Stimulated activated naive CD4-positive, alpha-beta T cell treated with Interleukin-2 at 50 U/mL for 16 hours (primary cell): ENCODE results near the gene MORC3.
"Not testable (repeated sequence)": the region's sequence is repeated elsewhere in the genome, so short reads cannot be mapped to it uniquely, and the experiment has no call there.

Experiments used
- DNase-seq: peaks from one replicate; lab custom pipeline; 2025; lab: John Stamatoyannopoulos, UW

Gene MORC3

GRCh38 chr21:36386031-36386642 is 66.1 kb downstream of the MORC3 start:
- DNase-seq: no peak

DNA sequence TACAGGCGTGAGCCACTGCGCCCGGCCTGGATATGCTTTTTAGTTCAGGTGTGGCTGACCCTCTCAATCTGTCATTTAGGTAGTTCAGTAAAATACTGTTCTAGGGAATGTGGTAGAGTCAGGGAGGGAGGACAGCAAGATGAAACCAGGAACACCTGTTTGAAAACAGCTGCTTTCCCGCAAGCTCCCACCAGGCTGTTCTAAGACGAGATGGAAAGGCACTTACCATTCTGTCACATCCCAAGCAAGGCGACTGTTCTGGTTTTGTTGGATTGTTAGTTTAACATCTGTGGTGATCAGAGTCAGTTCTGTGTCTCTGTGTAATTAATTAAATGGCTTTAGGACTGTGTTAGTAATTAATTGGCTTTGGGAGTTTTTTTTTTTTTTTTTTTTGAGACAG is 68.1 kb downstream of the MORC3 start:
- no peak for DNase-seq

DNA sequence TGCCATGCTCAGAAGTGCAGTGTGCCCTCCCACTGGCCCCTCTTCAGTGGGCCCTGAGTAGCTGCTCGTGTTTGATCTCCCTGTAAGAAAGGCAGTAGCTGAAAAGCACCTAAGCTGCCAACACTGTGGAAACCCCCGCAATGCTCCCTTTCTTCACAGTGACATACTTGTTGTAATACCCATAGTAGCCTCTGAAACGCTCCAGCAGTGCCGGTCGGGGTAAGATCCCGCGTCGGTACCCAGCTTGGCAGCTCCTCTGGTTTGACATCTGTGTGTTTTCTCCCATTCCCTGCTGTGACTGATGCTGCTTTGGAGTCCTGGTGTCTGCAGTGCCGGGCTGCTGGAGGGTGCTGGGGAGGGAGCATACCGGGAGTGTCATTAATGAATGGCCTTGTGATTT is 68.8 kb downstream of the MORC3 start:
- DNase-seq: no peak

DNA sequence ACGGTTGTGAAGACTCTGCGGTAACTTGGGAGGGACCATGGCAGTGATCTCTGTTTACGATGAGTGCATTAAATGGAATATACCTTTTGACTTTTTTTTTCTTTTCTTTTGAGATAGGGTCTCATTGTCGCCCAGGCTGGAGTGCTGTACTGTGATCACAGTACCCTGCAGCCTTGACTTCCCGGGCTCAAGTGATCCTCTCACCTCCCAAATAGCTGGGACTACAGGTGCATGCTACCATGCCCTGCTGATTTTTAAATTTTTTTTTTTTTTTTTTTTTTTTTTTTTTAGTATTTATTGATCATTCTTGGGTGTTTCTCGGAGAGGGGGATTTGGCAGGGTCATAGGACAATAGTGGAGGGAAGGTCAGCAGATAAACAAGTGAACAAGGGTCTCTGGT is 71.7 kb downstream of the MORC3 start:
- not testable (repeated sequence) for DNase-seq

GRCh38 chr21:36395353-36396111 is 75.5 kb downstream of the MORC3 start:
- DNase-seq: no peak

- no peak for DNase-seq
Observed at GRCh38 chr21:36396325-36396724, 76.3 kb downstream of the MORC3 start.

- DNase-seq: no peak
Observed at GRCh38 chr21:36396971-36397370, 77.0 kb downstream of the MORC3 start.

DNA sequence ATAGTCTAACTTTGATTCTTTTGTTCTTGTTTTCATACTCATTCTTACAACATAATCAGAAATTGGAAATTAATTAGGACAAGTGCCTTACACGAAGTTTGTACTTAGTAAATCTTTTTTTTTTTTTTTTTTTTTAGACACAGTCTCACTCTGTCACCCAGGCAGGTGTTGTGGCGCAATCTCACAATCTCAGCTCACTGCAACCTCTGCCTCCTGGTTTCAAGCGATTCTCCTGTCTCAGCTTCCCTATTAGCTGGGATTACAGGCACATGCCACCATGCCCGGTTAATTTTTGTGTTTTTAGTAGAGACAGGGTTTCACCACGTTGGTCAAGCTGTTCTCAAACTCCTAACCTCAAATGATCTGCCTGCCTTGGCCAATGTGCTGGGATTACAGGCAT is 77.6 kb downstream of the MORC3 start:
- no peak for DNase-seq

DNA sequence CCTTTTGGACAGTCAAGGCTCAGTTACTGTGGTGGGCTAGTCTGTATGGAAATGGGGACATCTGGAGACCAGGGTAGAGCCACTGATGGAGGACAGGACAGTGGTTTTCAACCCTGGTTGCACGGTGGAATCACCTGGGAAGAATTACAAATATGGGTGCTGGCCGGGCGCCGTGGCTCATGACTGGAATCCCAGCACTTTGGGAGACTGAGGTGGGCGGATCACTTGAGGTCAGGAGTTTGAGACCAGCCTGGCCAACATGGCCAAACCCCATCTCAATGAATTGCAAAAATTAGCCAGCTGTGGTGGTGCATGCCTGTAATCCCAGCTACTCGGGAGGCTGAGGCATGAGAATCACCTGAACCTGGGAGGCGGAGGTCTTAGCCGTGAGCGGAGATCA is 79.7 kb downstream of the MORC3 start:
- not testable (repeated sequence) for DNase-seq

DNA sequence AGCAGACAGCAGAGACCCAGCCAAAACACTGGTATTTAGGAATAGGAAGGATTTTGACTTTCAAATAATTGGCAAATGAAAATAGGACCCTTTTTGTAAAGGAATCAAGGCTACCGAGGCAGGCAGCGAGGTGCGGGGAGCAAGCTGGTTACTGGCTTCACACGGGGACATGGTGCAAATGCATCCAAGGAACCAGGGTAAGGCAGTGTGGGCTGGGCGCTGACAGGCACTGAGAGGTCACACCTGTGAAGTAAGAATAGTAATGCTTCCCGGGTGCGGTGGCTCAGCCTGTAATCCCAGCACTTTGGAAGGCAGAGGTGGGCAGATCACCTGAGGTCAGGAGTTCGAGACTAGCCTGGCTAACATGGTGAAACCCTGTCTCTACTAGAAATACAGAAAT is 80.7 kb downstream of the MORC3 start:
- no peak for DNase-seq

GRCh38 chr21:36402339-36402738 is 82.3 kb downstream of the MORC3 start:
- no peak for DNase-seq

GRCh38 chr21:36403713-36404112 is 83.7 kb downstream of the MORC3 start:
- DNase-seq: no peak

DNA sequence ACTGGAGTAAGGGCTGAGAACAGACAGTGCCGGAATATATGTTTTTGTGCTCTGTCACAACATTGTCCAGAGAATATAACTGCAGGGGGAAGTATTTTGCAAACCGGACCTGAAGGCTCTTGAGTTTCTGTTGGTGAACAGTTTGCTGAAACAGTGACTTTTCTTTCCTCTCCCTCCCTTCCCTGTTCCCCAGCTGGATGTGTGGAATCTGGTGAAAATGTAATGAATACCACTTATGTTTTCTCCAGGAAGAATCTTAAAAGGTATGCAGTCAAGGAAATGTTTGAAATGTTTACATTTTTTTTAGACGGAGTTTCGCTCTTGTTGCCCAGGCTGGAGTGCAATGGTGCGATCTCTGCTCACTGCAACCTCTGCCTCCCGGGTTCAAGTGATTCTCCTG is 88.6 kb downstream of the MORC3 start:
- DNase-seq: no peak

DNA sequence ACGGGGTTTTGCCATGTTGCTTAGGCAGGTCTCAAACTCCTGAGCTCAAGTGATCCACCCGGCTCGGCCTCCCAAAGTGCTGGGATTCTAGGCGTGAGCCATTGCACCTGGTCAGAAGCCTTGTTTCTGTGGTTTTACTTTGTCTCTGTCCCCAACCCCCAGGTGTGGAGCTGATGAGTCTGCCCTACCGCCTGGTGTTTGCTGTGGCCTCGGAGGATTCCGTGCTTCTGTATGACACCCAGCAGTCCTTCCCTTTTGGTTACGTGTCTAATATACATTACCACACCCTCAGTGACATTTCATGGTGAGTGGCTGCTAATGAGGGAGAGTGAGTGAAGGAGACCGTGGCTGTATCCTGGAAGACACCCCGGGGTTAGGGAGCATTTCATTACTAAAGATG is 91.3 kb downstream of the MORC3 start:
- no peak for DNase-seq

DNA sequence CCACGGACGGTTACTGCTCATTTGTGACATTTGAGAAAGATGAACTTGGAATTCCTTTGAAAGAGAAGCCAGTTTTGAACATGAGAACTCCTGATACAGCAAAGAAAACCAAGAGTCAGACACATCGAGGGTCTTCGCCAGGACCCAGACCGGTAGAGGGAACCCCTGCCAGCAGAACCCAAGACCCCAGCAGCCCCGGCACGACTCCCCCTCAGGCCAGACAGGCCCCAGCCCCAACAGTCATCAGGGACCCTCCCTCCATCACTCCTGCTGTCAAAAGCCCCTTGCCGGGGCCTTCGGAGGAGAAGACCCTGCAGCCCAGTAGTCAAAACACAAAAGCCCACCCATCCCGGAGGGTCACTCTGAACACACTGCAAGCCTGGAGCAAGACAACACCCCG is 92.9 kb downstream of the MORC3 start:
- no peak for DNase-seq

DNA sequence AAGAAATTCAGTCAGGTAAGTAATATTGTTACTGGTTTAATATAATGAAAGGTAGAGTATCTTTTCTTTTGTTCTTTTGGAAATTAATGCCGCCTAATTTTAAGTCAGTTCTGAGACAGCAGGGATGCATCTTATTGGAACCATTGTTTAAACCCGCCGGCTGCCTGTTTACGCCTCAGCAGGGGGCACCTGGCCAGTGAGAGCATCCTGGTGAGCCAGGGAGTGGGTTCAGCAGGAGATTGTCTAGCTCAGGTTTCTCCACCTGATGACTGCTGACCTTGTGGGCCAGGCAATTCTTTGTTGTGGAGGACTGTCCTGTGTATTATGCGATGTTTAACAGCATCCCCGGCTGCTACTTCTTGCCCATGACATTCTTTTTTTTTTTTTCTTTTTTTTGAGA is 95.4 kb downstream of the MORC3 start:
- DNase-seq: no peak

DNA sequence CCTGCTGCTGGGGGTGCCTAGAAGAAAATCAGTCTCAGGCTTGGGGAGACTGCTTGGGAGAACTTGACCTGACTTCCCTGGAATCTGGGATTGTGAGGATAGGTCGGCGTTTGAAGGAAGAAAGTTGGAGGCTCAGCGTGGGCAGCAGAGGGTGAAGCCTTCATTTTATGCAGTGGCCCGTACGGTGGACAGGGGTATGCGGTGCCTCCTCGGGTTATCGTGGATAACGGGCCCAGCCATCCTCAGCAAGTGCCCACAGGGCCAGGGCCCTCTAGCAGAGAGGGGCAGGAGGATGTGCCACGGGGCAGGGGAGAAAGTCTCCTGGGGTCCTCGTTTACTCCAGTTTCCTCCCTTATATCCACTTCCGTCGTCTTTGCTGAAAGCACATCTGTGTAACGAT is 99.2 kb downstream of the MORC3 start:
- DNase-seq: no peak

DNA sequence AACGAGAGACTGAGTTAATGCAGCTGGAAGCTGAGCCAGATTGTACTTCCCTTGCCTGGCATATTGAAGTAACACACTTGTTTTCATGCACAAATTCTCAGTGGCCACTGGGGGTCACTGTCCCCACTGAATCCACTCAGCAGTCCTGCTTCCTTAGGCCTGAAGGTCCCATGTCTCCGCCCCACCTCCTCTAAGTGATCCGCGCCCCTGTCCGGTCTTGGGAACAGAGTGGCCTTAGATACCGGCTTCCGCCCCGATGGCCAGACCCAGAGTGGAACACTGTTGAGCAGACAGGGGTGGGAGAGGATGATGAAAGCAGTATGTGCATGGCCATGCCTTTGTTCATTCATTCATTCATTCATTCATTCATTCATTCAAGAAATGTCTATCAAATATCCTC is 100.0 kb downstream of the MORC3 start:
- no peak for DNase-seq

DNA sequence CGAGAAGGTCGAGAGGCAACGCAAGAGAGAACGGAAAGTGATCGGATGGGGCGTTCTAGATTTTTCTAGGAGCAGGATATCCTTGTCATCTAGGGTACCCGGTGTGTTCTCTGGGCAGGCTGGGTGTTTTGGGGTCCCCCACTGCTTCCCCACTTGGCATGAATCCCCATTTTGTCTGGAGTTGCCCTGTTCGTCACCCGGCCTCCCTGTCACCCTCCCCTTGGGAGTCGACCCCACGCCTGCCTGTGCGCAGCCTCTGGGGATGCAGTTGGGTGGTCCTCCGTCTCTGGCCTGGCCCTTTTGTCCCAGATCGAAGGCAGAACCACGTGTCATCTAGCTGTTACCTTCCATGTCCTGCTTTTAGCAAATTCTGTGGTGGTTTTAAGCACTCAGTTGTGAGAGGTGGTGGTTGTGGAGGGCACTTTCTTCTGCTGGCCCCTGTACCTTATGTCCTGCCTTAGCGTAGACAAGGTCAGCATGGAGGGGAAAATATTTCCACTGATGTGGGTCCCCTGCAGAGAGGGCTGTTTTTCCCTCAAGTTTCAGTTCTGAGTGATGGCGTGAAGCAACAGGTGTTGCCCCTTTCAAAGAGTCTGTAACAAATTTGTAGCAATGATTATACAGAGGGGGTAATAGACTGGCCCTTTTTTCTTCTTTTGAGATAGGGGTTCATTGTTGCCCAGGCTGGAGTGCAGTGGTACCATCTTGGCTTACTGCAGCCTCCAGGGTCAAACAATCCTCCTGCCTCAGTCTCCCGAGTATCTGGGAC is 100.8 kb downstream of the MORC3 start:
- no peak for DNase-seq

DNA sequence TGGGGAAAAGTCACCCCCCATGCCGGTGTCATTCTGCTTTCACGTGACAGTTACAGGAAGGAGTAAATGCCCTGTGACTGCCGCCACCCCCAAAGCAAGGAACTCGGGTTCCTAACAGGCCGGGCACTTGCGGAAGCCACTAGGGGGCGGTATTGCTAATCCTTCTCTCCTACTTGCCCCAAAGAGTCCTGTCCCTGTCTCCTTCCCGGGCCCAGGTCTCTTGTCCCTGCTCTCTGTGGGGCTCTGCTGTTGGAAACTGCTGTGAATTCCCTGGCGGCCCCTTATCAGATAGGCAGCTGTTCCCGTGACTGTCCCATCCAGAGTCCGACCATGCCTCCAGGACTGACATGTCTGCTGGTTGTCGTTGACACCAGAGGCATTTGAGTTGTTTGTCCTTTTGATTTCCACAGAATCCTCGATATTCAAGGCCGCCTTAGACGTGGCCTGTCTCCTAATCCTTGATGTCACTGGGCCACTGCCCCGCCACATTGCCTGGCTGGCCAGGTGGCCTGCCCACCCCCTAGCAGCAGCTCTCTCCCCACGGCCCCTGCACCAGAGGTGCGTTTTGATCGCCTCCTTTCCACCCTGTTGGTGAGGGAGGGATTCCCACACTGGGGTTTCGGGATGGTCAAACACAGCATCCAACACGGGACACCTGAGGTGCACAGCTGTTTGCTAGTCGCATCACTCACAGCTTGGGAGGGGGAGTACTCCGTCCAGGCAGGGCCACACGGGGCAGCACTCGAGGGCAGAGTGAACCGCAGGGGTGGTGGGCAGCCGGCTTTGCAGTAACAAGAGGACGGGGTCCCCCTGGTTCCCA is 102.5 kb downstream of the MORC3 start:
- no peak for DNase-seq

- no peak for DNase-seq
Observed at GRCh38 chr21:36423771-36424433, 103.9 kb downstream of the MORC3 start.

DNA sequence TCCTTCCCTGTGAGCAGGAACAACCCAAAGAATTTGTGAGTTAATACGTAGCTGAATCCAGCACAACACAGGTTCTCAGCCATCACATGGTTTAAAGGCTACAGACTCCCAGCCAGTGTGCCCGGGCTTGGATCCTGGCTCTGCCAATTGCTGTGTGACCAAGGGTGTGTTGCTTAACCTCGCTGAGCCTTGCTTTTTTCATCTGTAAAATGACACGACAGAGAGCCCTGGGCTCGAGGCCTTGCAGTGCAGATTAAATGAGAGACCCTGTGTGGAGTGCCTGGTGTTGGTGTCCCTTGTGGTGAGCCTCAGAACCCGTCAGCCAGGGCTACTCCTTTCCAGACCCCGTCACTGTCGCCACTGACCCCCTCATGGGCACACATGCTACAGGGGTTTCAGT is 104.6 kb downstream of the MORC3 start:
- DNase-seq: no peak
